ENCODE results near the gene FREM2. TPM values are rescaled to one million over a fixed set of nuclear protein-coding genes. Genes with fewer than 3 reads are reported as not detected.

FREM2 gene
- total RNA-seq, 1 donor: not detected

DNA sequence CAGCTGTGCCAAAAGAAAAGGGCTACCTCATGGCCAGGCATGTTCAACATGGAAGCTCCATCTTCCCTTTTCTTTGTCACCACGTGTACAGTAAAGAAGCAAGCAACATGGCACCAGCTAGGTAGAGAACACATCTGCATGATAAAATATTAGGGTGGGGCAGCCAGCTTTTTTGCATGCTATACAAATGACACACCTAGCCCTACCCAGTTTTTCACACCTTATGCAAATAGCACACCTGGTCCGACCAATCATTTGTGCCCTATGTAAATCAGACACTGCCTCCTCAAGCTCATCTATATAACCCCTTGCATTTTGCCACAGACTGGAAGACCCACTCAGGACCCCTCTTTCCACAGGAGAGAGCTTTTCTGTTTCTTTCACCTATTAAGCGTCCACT lies 218.2 kb downstream of the FREM2 start:
- Histone ChIP-seq H3K9me3 (ENCODE audit: low read depth, low read length) (no peaks in the 10 kb centered on the region), H3K4me1 (ENCODE audit: insufficient read depth, low read length) (no peaks in the 10 kb centered on the region)

DNA sequence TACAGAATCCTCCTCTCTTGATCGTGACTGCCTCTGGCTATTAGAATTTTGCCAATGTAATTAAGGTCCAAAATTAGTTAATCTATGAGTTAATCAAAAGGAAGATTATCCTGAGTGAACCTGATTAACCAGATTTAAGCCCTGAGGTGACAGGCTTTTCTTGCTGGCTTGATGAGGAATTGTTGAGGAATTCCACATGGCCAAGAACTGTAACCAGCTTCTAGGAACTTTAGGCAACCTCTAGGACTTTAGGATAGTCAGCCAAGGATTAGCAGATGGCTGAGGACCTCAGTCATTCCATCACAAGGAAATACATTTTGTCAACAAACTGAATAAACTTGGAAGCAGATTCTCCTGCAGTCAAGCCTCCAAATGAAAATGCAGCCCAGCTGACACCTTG lies 219.0 kb downstream of the FREM2 start:
- H3K4me1 ChIP-seq (ENCODE audit: insufficient read depth, low read length): no peaks in the 10 kb centered on the region
- no peak overlapping the region for H3K4me3 ChIP-seq (ENCODE audit: low read length)
- no peaks in the 10 kb centered on the region for H3K27me3 ChIP-seq (ENCODE audit: insufficient read depth, low read length)
- H3K9me3 ChIP-seq (ENCODE audit: low read depth, low read length): no peaks in the 10 kb centered on the region

More for the DNA sequence above, 218.2 kb downstream of the FREM2 start:
- H3K27me3 ChIP-seq (ENCODE audit: insufficient read depth, low read length): no peaks in the 10 kb centered on the region
- H3K4me3 ChIP-seq (ENCODE audit: low read length): no peak overlapping the region

DNA sequence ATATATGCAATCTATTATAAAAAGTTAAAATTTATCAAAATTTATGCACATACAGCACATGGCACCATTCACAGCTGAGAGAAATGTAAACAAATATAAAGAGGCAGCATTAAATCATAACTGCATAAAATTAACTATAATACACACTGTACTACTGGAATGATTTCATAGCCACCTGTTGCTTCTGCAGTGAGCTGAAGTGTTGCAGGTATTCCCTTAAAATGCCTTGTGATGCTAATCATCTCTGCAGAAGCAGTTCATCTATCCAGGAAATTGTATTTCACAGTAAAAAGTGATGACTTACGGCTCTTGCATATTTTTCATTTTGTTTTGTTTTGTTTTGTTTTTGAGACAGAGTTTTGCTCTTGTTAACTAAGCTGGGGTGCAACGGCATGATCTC lies 221.7 kb downstream of the FREM2 start:
- Histone ChIP-seq H3K4me1 (ENCODE audit: insufficient read depth, low read length) (no peaks in the 10 kb centered on the region), H3K27me3 (ENCODE audit: insufficient read depth, low read length) (no peaks in the 10 kb centered on the region), H3K4me3 (ENCODE audit: low read length) (no peak overlapping the region), H3K9me3 (ENCODE audit: low read depth, low read length) (no peaks in the 10 kb centered on the region)

DNA sequence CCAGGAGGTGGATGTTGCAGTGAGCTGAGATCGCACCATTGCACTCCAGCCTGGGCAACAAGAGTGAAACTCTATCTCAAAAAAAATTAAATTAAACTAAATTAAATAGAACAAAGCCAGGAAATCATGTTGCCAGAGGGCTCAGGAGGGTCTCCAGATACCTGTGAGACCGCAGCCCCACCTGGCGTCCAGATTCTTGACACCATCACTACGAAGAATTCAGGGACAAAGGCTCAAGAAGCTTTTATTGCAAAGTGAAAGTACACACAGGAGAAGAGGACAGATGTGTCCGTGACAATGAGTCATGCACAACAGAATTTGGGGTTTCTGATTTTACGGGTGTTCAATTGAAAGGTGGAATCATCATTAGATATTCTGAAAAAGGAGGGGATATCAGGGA lies 227.2 kb downstream of the FREM2 start:
- Histone ChIP-seq H3K4me3 (ENCODE audit: low read length) (no peak overlapping the region), H3K4me1 (ENCODE audit: insufficient read depth, low read length) (no peaks in the 10 kb centered on the region), H3K9me3 (ENCODE audit: low read depth, low read length) (no peaks in the 10 kb centered on the region), H3K27me3 (ENCODE audit: insufficient read depth, low read length) (no peaks in the 10 kb centered on the region)

DNA sequence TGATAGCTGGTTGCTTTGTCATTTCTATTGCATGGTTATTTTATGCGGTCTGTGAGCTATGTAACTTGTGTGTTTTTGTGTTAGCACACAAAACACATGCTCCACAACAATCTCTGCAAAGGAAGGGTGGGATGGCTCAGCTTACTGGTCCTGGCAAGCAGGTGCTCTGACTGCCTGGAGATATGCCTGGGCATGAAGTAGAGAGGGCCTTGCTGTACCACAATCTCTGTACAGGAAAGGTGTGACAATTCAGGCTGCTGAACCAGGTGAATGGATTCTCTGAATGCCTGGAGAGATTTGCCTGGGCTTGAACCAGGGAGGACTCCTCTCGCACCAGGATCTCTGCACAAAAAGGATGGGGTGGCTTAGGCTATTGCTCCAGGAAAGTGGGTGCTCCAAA lies 234.2 kb downstream of the FREM2 start:
- H3K4me1 ChIP-seq (ENCODE audit: insufficient read depth, low read length): no peaks in the 10 kb centered on the region
- H3K9me3 ChIP-seq (ENCODE audit: low read depth, low read length): no peaks in the 10 kb centered on the region
- no peak overlapping the region for H3K4me3 ChIP-seq (ENCODE audit: low read length)
- peaks cover 5% of the 10 kb centered on the region for H3K27me3 ChIP-seq (ENCODE audit: insufficient read depth, low read length)

DNA sequence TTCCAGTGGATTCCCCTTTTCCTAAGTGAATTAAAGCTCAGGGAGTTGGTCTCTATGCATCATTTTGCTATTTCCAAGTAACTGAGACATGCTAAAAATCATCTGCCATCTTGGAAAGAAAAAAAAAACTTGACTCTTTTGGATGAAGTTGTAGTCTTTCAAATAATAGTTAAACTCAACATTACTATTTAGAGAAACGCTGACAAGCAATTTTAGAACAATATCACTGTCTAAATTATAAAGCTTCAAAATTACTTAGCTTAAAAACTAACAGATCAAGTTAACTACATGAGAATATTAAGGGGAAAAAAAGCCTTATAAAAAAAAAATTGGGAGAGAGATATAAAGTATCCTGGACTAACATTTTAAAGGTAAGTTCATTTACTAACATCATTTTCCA lies 235.3 kb downstream of the FREM2 start:
- Histone ChIP-seq H3K4me3 (ENCODE audit: low read length) (no peak overlapping the region), H3K4me1 (ENCODE audit: insufficient read depth, low read length) (no peaks in the 10 kb centered on the region), H3K27me3 (ENCODE audit: insufficient read depth, low read length) (peaks cover 5% of the 10 kb centered on the region), H3K9me3 (ENCODE audit: low read depth, low read length) (no peaks in the 10 kb centered on the region)

DNA sequence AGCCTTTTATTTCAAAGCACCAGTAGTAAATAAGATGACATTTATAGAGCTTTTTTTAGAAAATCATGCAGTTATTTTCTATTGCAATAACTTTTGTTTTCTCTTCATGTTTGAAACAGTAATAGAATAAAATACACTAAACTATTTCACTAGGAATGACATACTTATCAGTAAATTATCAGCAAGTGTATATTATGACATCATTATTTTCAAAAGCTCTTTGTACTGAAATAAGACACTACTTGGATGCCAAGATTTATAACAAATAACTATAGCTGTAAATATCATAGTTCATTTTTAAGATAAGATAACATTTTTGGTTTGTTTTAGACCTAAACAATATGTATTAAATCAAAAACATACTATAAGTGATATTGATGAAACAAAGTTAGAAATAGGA lies 246.9 kb downstream of the FREM2 start:
- no peaks in the 10 kb centered on the region for H3K9me3 ChIP-seq (ENCODE audit: low read depth, low read length)
- no peak overlapping the region for H3K4me3 ChIP-seq (ENCODE audit: low read length)
- no peaks in the 10 kb centered on the region for H3K27me3 ChIP-seq (ENCODE audit: insufficient read depth, low read length)
- H3K4me1 ChIP-seq (ENCODE audit: insufficient read depth, low read length): no peaks in the 10 kb centered on the region
